ENCODE data around the gene PHACTR1.
"Not testable (repeated sequence)": the region's sequence is repeated elsewhere in the genome, so short reads cannot be mapped to it uniquely, and the experiment has no call there.

PHACTR1 gene

GRCh38 chr6:13159300-13159699 is 442.7 kb downstream of the PHACTR1 start:
- H3K4me2 ChIP-seq (ENCODE audit: low read length): no peak overlapping the region
- H3K4me3 ChIP-seq (ENCODE audit: low read depth, low read length, poor library complexity, severe bottlenecking): no peak overlapping the region
- no peaks in the 10 kb centered on the region for H4K20me1 ChIP-seq (ENCODE audit: insufficient read depth, low read length)
- no peaks in the 10 kb centered on the region for H3K9me2 ChIP-seq (ENCODE audit: low read depth, low read length)
- no peaks in the 10 kb centered on the region for H3K4me1 ChIP-seq (ENCODE audit: insufficient read depth, low read length, severe bottlenecking)
- H3K27ac ChIP-seq (ENCODE audit: low read depth, low read length, poor library complexity, severe bottlenecking): no peak overlapping the region
- TF ChIP-seq CTCF (IDR thresholded peaks at IDR 0.05; ENCODE audit: low read length) (no peak), EZH2 (IDR thresholded peaks at IDR 0.05; ENCODE audit: borderline replicate concordance, low read length) (no peak)
- no peak overlapping the region for H2AFZ ChIP-seq (ENCODE audit: low read length)
- no peaks in the 10 kb centered on the region for H3K79me2 ChIP-seq (ENCODE audit: insufficient read depth, low read length)
- H3K9ac ChIP-seq (ENCODE audit: low read length): no peak overlapping the region
- no peaks in the 10 kb centered on the region for H3F3A ChIP-seq (ENCODE audit: insufficient read depth, low read length)
- no peaks in the 10 kb centered on the region for H3K9me3 ChIP-seq (ENCODE audit: low read length)
- H3K36me3 ChIP-seq (ENCODE audit: insufficient read depth, low read length): no peaks in the 10 kb centered on the region
- no peaks in the 10 kb centered on the region for H3K27me3 ChIP-seq (ENCODE audit: insufficient read depth, low read length)

GRCh38 chr6:13159822-13160221 is 443.3 kb downstream of the PHACTR1 start:
- H3K9ac ChIP-seq (ENCODE audit: low read length); H3F3A ChIP-seq (ENCODE audit: insufficient read depth, low read length); H3K9me2 ChIP-seq (ENCODE audit: low read depth, low read length); H3K4me2 ChIP-seq (ENCODE audit: low read length); H3K4me3 ChIP-seq (ENCODE audit: low read depth, low read length, poor library complexity, severe bottlenecking); H3K36me3 ChIP-seq (ENCODE audit: insufficient read depth, low read length); H3K4me1 ChIP-seq (ENCODE audit: insufficient read depth, low read length, severe bottlenecking); H4K20me1 ChIP-seq (ENCODE audit: insufficient read depth, low read length); H3K27me3 ChIP-seq (ENCODE audit: insufficient read depth, low read length); H2AFZ ChIP-seq (ENCODE audit: low read length); H3K9me3 ChIP-seq (ENCODE audit: low read length); H3K27ac ChIP-seq (ENCODE audit: low read depth, low read length, poor library complexity, severe bottlenecking); H3K79me2 ChIP-seq (ENCODE audit: insufficient read depth, low read length): not testable (repeated sequence)

- Histone ChIP-seq H3K27me3 (ENCODE audit: insufficient read depth, low read length) (no peaks in the 10 kb centered on the region), H3K4me2 (ENCODE audit: low read length) (no peak overlapping the region), H3K79me2 (ENCODE audit: insufficient read depth, low read length) (no peaks in the 10 kb centered on the region), H3K36me3 (ENCODE audit: insufficient read depth, low read length) (no peaks in the 10 kb centered on the region), H3K27ac (ENCODE audit: low read depth, low read length, poor library complexity, severe bottlenecking) (no peak overlapping the region), H3K4me3 (ENCODE audit: low read depth, low read length, poor library complexity, severe bottlenecking) (no peak overlapping the region), H4K20me1 (ENCODE audit: insufficient read depth, low read length) (no peaks in the 10 kb centered on the region), H3F3A (ENCODE audit: insufficient read depth, low read length) (no peaks in the 10 kb centered on the region), H3K9ac (ENCODE audit: low read length) (no peak overlapping the region), H3K9me2 (ENCODE audit: low read depth, low read length) (no peaks in the 10 kb centered on the region), H3K4me1 (ENCODE audit: insufficient read depth, low read length, severe bottlenecking) (no peaks in the 10 kb centered on the region), H3K9me3 (ENCODE audit: low read length) (no peaks in the 10 kb centered on the region), H2AFZ (ENCODE audit: low read length) (no peak overlapping the region)
- TF ChIP-seq EZH2 (IDR thresholded peaks at IDR 0.05; ENCODE audit: borderline replicate concordance, low read length) (no peak), CTCF (IDR thresholded peaks at IDR 0.05; ENCODE audit: low read length) (no peak)
These were observed 446.8 kb downstream of the PHACTR1 start for GRCh38 chr6:13163161-13163944.

GRCh38 chr6:13164291-13164690 is 447.7 kb downstream of the PHACTR1 start:
- no peaks in the 10 kb centered on the region for H3K9me2 ChIP-seq (ENCODE audit: low read depth, low read length)
- no peaks in the 10 kb centered on the region for H3K9me3 ChIP-seq (ENCODE audit: low read length)
- H3K79me2 ChIP-seq (ENCODE audit: insufficient read depth, low read length): no peaks in the 10 kb centered on the region
- H3K27me3 ChIP-seq (ENCODE audit: insufficient read depth, low read length): no peaks in the 10 kb centered on the region
- no peak for TF ChIP-seq EZH2 (IDR thresholded peaks at IDR 0.05; ENCODE audit: borderline replicate concordance, low read length)
- no peak for TF ChIP-seq CTCF (IDR thresholded peaks at IDR 0.05; ENCODE audit: low read length)
- no peak overlapping the region for H3K9ac ChIP-seq (ENCODE audit: low read length)
- no peaks in the 10 kb centered on the region for H3F3A ChIP-seq (ENCODE audit: insufficient read depth, low read length)
- H3K27ac ChIP-seq (ENCODE audit: low read depth, low read length, poor library complexity, severe bottlenecking): no peak overlapping the region
- H3K4me3 ChIP-seq (ENCODE audit: low read depth, low read length, poor library complexity, severe bottlenecking): no peak overlapping the region
- H3K4me2 ChIP-seq (ENCODE audit: low read length): no peak overlapping the region
- H2AFZ ChIP-seq (ENCODE audit: low read length): no peak overlapping the region
- H3K36me3 ChIP-seq (ENCODE audit: insufficient read depth, low read length): no peaks in the 10 kb centered on the region
- no peaks in the 10 kb centered on the region for H3K4me1 ChIP-seq (ENCODE audit: insufficient read depth, low read length, severe bottlenecking)
- H4K20me1 ChIP-seq (ENCODE audit: insufficient read depth, low read length): no peaks in the 10 kb centered on the region

Data from OCI-LY1 (cell line).